SH-SY5Y (cell line): ENCODE measurements around the gene BABAM2.

Source experiments
- GATA2 ChIP-seq: IDR thresholded peaks from 2 replicates; pipeline ENCODE4 v1.6.1; 2011; ENCODE audit warnings: mild to moderate bottlenecking, low read depth, low read length
- GATA3 ChIP-seq: IDR thresholded peaks from 2 replicates; pipeline ENCODE4 v1.6.1; 2011; ENCODE audit warnings: low read depth, mild to moderate bottlenecking, low read length, moderate library complexity

- TF ChIP-seq GATA3 (no peak), GATA2 (no peak)
Observed at GRCh38 chr2:28380219-28380618, 489.7 kb downstream of the BABAM2 start.
